ENCODE data around the gene CCNA1. TPM values are rescaled to one million over a fixed set of nuclear protein-coding genes. Genes with fewer than 3 reads are reported as not detected.

The CCNA1 gene
- total RNA-seq = under 1 TPM in 1 of 4 donors, not detected in 3; 0.66 TPM

- H3K4me3 ChIP-seq = peak within 1 kb of the TSS; percentile 12 to 46 (median 40)
- peaks cover 0 to 12% of the 10 kb centered on the region in 2 donors for H3K27me3 ChIP-seq
- no peak within 1 kb of the TSS for H3K27ac ChIP-seq
- no peak for TF ChIP-seq POLR2A (IDR thresholded peaks at IDR 0.05)
- TF ChIP-seq, protein P1, sequence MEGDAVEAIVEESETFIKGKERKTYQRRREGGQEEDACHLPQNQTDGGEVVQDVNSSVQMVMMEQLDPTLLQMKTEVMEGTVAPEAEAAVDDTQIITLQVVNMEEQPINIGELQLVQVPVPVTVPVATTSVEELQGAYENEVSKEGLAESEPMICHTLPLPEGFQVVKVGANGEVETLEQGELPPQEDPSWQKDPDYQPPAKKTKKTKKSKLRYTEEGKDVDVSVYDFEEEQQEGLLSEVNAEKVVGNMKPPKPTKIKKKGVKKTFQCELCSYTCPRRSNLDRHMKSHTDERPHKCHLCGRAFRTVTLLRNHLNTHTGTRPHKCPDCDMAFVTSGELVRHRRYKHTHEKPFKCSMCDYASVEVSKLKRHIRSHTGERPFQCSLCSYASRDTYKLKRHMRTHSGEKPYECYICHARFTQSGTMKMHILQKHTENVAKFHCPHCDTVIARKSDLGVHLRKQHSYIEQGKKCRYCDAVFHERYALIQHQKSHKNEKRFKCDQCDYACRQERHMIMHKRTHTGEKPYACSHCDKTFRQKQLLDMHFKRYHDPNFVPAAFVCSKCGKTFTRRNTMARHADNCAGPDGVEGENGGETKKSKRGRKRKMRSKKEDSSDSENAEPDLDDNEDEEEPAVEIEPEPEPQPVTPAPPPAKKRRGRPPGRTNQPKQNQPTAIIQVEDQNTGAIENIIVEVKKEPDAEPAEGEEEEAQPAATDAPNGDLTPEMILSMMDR (IDR thresholded peaks at IDR 0.05) = no peak
- H3K4me1 ChIP-seq = peaks cover 0 to 18% (median 6%) of the 10 kb centered on the region in 4 donors
- DNase-seq = peak in 1 of 3 donors; percentile 46
- H3K9me3 ChIP-seq = no peaks in the 10 kb centered on the region
- H3K36me3 ChIP-seq = no peaks in the 10 kb centered on the region
Measured at GRCh38 chr13:36432106-36432544, at the start of gene CCNA1. Gene CCNA1 (plus strand): TSS chr13:36432495. CDS start chr13:36433057, 562 bp downstream.

DNA sequence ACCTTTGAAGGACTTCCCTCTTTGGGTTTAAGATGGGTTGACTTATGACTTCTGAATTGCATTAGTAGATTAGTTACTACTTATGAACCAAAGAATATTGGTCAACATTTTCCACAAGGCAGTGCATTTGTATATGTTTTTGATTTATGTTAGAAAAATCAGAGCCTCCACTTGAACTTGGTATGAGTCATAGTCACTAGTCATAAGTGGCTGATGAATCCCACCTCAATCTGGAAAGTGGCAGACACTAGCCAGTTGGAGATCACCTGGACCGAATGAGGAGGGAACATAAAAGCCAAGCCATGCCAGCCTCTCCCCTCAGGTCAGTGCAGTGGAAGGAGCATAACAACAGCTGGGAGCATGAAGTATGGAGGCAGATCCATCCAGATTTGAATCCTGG, 46.8 kb upstream of the CCNA1 start:
- Histone ChIP-seq H3K4me1 (no peaks in the 10 kb centered on the region), H3K27ac (no peak overlapping the region), H3K4me3 (no peak overlapping the region), H3K36me3 (no peaks in the 10 kb centered on the region), H3K9me3 (no peaks in the 10 kb centered on the region), H3K27me3 (no peaks in the 10 kb centered on the region)
- TF ChIP-seq, protein P1 (IDR thresholded peaks at IDR 0.05) = no peak
- TF ChIP-seq POLR2A (IDR thresholded peaks at IDR 0.05) = no peak
- DNase-seq = no peak

- no peaks in the 10 kb centered on the region for H3K36me3 ChIP-seq
- no peak overlapping the region for H3K4me3 ChIP-seq
- H3K4me1 ChIP-seq = no peaks in the 10 kb centered on the region
- H3K27me3 ChIP-seq = no peaks in the 10 kb centered on the region
- no peak for DNase-seq
- no peak overlapping the region for H3K27ac ChIP-seq
- H3K9me3 ChIP-seq = no peaks in the 10 kb centered on the region
- TF ChIP-seq, protein P1 (IDR thresholded peaks at IDR 0.05) = peak in 1 of 6 experiments; percentile 18
- no peak for TF ChIP-seq POLR2A (IDR thresholded peaks at IDR 0.05)
Measured at GRCh38 chr13:36395280-36395679, 37.0 kb upstream of the CCNA1 start.

DNA sequence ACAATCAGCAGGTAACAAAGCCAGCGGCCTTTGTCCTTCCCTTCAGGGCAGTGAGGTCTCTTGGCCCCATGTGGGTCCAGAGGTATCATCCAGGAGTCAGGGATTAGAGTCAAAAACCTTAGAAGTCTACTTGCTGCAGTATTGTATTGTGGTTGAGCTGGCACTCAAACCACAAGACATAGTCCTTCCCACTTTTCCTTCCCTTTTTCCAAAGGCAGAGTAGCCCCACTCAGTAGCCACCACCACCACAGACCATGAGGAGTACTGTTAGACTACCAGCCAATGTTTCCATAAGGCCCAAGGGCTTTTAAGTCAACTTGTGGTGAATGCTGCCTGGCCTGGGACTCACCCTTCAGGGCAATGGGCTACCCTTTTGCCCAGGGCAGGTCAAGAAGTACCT, 27.1 kb upstream of the CCNA1 start:
- no peaks in the 10 kb centered on the region for H3K36me3 ChIP-seq
- TF ChIP-seq POLR2A (IDR thresholded peaks at IDR 0.05) = no peak
- TF ChIP-seq, protein P1 (IDR thresholded peaks at IDR 0.05) = no peak
- no peaks in the 10 kb centered on the region for H3K4me1 ChIP-seq
- no peak overlapping the region for H3K4me3 ChIP-seq
- H3K27ac ChIP-seq = no peak overlapping the region
- no peaks in the 10 kb centered on the region for H3K9me3 ChIP-seq
- H3K27me3 ChIP-seq = no peaks in the 10 kb centered on the region
- no peak for DNase-seq

DNA sequence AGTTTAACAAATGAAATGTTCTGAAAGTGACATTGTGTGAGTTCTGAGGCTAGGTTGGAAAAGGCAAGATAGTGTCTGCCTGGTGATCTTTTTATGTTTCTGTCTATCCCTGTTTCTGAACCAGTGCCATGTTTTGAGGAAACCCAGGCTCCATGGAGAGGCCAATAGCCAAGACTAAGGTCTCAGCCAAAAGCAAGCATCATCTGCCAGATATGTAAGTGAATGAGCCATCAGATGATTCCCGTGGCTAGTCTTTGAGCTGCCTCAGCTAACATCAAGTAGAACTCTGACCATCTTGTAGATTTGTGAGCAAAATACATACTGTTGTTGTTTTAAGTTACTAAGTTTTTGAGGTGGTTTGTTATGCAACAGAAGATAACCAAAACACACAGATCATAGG, 19.6 kb upstream of the CCNA1 start:
- no peak overlapping the region for H3K27ac ChIP-seq
- H3K36me3 ChIP-seq = no peaks in the 10 kb centered on the region
- no peak for DNase-seq
- H3K4me3 ChIP-seq = no peak overlapping the region
- H3K9me3 ChIP-seq = no peaks in the 10 kb centered on the region
- H3K4me1 ChIP-seq = no peaks in the 10 kb centered on the region
- H3K27me3 ChIP-seq = no peaks in the 10 kb centered on the region
- no peak for TF ChIP-seq POLR2A (IDR thresholded peaks at IDR 0.05)
- TF ChIP-seq, protein P1 (IDR thresholded peaks at IDR 0.05) = no peak

DNA sequence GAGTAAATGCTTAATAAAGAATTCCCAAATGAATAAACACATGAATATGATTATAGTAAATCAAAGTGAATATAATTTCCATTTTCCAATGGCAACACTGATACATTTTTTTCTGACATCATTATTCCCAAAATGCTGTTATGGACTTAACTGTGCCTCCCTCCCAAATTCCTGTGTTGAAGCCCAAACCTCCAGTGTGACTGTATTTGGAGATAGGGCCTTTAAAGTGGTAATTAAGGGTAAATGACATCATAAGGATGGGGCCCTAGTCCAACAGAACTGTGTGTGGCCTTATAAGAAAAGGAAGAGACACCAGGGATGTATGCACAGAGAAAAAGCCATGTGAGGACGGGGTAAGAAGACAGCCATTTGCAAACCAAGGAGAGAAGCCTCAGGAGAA, 19.1 kb upstream of the CCNA1 start:
- H3K4me3 ChIP-seq = no peak overlapping the region
- no peak overlapping the region for H3K27ac ChIP-seq
- DNase-seq = no peak
- H3K4me1 ChIP-seq = no peaks in the 10 kb centered on the region
- TF ChIP-seq POLR2A (IDR thresholded peaks at IDR 0.05) = no peak
- TF ChIP-seq, protein P1 (IDR thresholded peaks at IDR 0.05) = no peak
- no peaks in the 10 kb centered on the region for H3K27me3 ChIP-seq
- no peaks in the 10 kb centered on the region for H3K9me3 ChIP-seq
- no peaks in the 10 kb centered on the region for H3K36me3 ChIP-seq

Data from Peyer's patch (tissue), 4 donors.